Neural progenitor cell (in vitro differentiated cells): ENCODE data around the gene KDM5C. TPM values are rescaled to one million over a fixed set of nuclear protein-coding genes. Genes with fewer than 3 reads are reported as not detected.

ENCODE experiments used
- DNase-seq: peaks from one replicate; pipeline ENCODE4 v3.0.0-alpha.2; 2016; ENCODE audit warnings: low spot score
- H2AFZ ChIP-seq: fragments of 200-600 bp; sonication (generic); replicated peaks from 2 replicates; pipeline ENCODE4 v1.6.1; 2016; ENCODE audit warnings: antibody characterized with exemption
- H3F3A ChIP-seq: fragments of 200-600 bp; sonication (generic); 2 replicates; pipeline ENCODE4 v1.6.1; 2016; ENCODE audit warnings: antibody characterized with exemption, low read depth
- H3K27ac ChIP-seq: fragments of 200-600 bp; sonication (generic); 2 replicates; pipeline ENCODE4 v1.5.1; 2016; ENCODE audit warnings: mild to moderate bottlenecking
- H3K27me3 ChIP-seq: fragments of 200-600 bp; sonication (generic); 2 replicates; pipeline ENCODE4 v1.6.1; 2016; ENCODE audit warnings: mild to moderate bottlenecking, moderate library complexity
- H3K36me3 ChIP-seq: fragments of 200-600 bp; sonication (generic); 2 replicates; pipeline ENCODE4 v1.5.1; 2016
- H3K4me1 ChIP-seq: fragments of 200-600 bp; sonication (generic); 2 replicates; pipeline ENCODE4 v1.6.1; 2016; ENCODE audit warnings: mixed run types
- H3K4me2 ChIP-seq: fragments of 200-600 bp; sonication (generic); 2 replicates; pipeline ENCODE4 v1.6.1; 2016
- H3K4me3 ChIP-seq: fragments of 200-600 bp; sonication (generic); 2 replicates; pipeline ENCODE4 v1.5.1; 2016
- H3K79me2 ChIP-seq: fragments of 200-600 bp; sonication (generic); 2 replicates; pipeline ENCODE4 v1.6.1; 2016; ENCODE audit warnings: low read depth
- H3K9ac ChIP-seq: fragments of 200-600 bp; sonication (generic); 2 replicates; pipeline ENCODE4 v1.6.1; 2016
- H3K9me3 ChIP-seq: fragments of 200-600 bp; sonication (generic); 2 replicates; pipeline ENCODE4 v1.5.1; 2016; ENCODE audit warnings: low read depth
- H4K20me1 ChIP-seq: fragments of 200-600 bp; sonication (generic); 2 replicates; pipeline ENCODE4 v1.6.1; 2016; ENCODE audit warnings: low read depth
- H3K27ac Mint-ChIP-seq: 3 replicates; pipeline ENCODE4 v1.8.0; 2021; ENCODE audit warnings: mixed read lengths
- H3K27me3 Mint-ChIP-seq: 2 replicates; pipeline ENCODE4 v1.8.0; 2022; ENCODE audit warnings: low read depth, mild to moderate bottlenecking, inconsistent platforms, moderate library complexity, mixed read lengths; ENCODE audit not compliant: insufficient read depth
- H3K36me3 Mint-ChIP-seq: 3 replicates; pipeline ENCODE4 v1.8.0; 2021; ENCODE audit warnings: mixed read lengths
- H3K4me1 Mint-ChIP-seq: 3 replicates; pipeline ENCODE4 v1.8.0; 2021; ENCODE audit warnings: mixed read lengths
- H3K4me3 Mint-ChIP-seq: 3 replicates; pipeline ENCODE4 v1.8.0; 2021; ENCODE audit warnings: mild to moderate bottlenecking, moderate library complexity, mixed read lengths
- H3K9me3 Mint-ChIP-seq: 3 replicates; pipeline ENCODE4 v1.8.0; 2020; ENCODE audit warnings: mixed read lengths
- CTCF ChIP-seq: fragments of 200-600 bp; sonication (generic); IDR thresholded peaks from 2 replicates; pipeline ENCODE4 v1.5.1; 2017; ENCODE audit warnings: antibody characterized with exemption, mild to moderate bottlenecking
- EZH2 ChIP-seq: fragments of 200-600 bp; sonication (generic); IDR thresholded peaks from 2 replicates; pipeline ENCODE4 v1.6.1; 2017; ENCODE audit warnings: antibody characterized with exemption, mild to moderate bottlenecking, moderate library complexity
- EZH2phosphoT487 ChIP-seq: fragments of 200-600 bp; sonication (generic); IDR thresholded peaks from 2 replicates; pipeline ENCODE4 v1.6.1; 2017; ENCODE audit warnings: antibody characterized with exemption
- total RNA-seq: library from RNA; depleted of rRNA; stranded (reverse); fragments of >200 nt; gene quantifications from 2 replicates; pipeline ENCODE4 v1.2.3, GENCODE V29; 2015; ENCODE audit warnings: low replicate concordance

KDM5C gene
- total RNA-seq, 1 donor from 2014 or later: 118 TPM

GRCh38 chrX:53257166-53257565 is 32.2 kb upstream of the KDM5C start:
- no peaks in the 10 kb centered on the region for H3K9me3 ChIP-seq

GRCh38 chrX:53256446-53257041 is 31.5 kb upstream of the KDM5C start:
- no peaks in the 10 kb centered on the region for H3K79me2 ChIP-seq
- Mint-ChIP-seq H3K27ac (no peak overlapping the region), H3K4me3 (no peak overlapping the region), H3K9me3 (peaks cover 6% of the 10 kb centered on the region), H3K27me3 (peaks cover 4% of the 10 kb centered on the region), H3K4me1 (peaks cover 15% of the 10 kb centered on the region), H3K36me3 (no peaks in the 10 kb centered on the region)
- H3K27me3 ChIP-seq: no peaks in the 10 kb centered on the region
- H3K9ac ChIP-seq: no peak overlapping the region
- H2AFZ ChIP-seq: peak overlapping the region; percentile 24
- no peaks in the 10 kb centered on the region for H4K20me1 ChIP-seq
- peaks cover 3% of the 10 kb centered on the region for H3F3A ChIP-seq
- H3K36me3 ChIP-seq: no peaks in the 10 kb centered on the region
- peaks cover 9% of the 10 kb centered on the region for H3K4me1 ChIP-seq
- TF ChIP-seq EZH2 (no peak), EZH2phosphoT487 (no peak), CTCF (no peak)
- H3K9me3 ChIP-seq: no peaks in the 10 kb centered on the region
- peak; percentile 33 for DNase-seq
- peak overlapping the region; percentile 38 for H3K4me2 ChIP-seq
- H3K27ac ChIP-seq: no peak overlapping the region
- H3K4me3 ChIP-seq: no peak overlapping the region

More at GRCh38 chrX:53257166-53257565, 32.2 kb upstream of the KDM5C start:
- Histone ChIP-seq H3K4me1 (peaks cover 7% of the 10 kb centered on the region), H2AFZ (no peak overlapping the region), H4K20me1 (no peaks in the 10 kb centered on the region), H3K27ac (no peak overlapping the region), H3K79me2 (no peaks in the 10 kb centered on the region), H3K4me2 (no peak overlapping the region), H3K36me3 (no peaks in the 10 kb centered on the region), H3K27me3 (no peaks in the 10 kb centered on the region), H3K9ac (no peak overlapping the region), H3F3A (no peaks in the 10 kb centered on the region), H3K4me3 (no peak overlapping the region)
- Mint-ChIP-seq H3K4me3 (no peak overlapping the region), H3K36me3 (no peaks in the 10 kb centered on the region), H3K27ac (no peak overlapping the region), H3K27me3 (peaks cover 4% of the 10 kb centered on the region), H3K4me1 (peaks cover 20% of the 10 kb centered on the region), H3K9me3 (peaks cover 6% of the 10 kb centered on the region)
- TF ChIP-seq CTCF: no peak
- no peak for TF ChIP-seq EZH2
- TF ChIP-seq EZH2phosphoT487: no peak
- no peak for DNase-seq

- H3K4me2 ChIP-seq: no peak overlapping the region
- no peak for DNase-seq
- no peak overlapping the region for H3K9ac ChIP-seq
- peaks cover 4% of the 10 kb centered on the region for H3K27me3 Mint-ChIP-seq
- H4K20me1 ChIP-seq: no peaks in the 10 kb centered on the region
- H3K36me3 Mint-ChIP-seq: no peaks in the 10 kb centered on the region
- no peak overlapping the region for H3K27ac ChIP-seq
- peaks cover 16% of the 10 kb centered on the region for H3K4me1 ChIP-seq
- no peak overlapping the region for H3K4me3 Mint-ChIP-seq
- H3K79me2 ChIP-seq: no peaks in the 10 kb centered on the region
- TF ChIP-seq CTCF (no peak), EZH2 (no peak), EZH2phosphoT487 (no peak)
- H3K4me1 Mint-ChIP-seq: peaks cover 11% of the 10 kb centered on the region
- no peak overlapping the region for H3K4me3 ChIP-seq
- H3K27me3 ChIP-seq: no peaks in the 10 kb centered on the region
- peaks cover 6% of the 10 kb centered on the region for H3F3A ChIP-seq
- H3K36me3 ChIP-seq: no peaks in the 10 kb centered on the region
- H2AFZ ChIP-seq: no peak overlapping the region
- H3K9me3 Mint-ChIP-seq: peaks cover 6% of the 10 kb centered on the region
- H3K9me3 ChIP-seq: no peaks in the 10 kb centered on the region
- H3K27ac Mint-ChIP-seq: no peak overlapping the region
Observed at GRCh38 chrX:53255738-53256191, 30.8 kb upstream of the KDM5C start.
